H9 (cell line): ENCODE data around the gene C10orf71. TPM values are rescaled to one million over a fixed set of nuclear protein-coding genes. Genes with fewer than 3 reads are reported as not detected.

Source experiments
- DNase-seq: peaks from one replicate; pipeline ENCODE4 v3.0.0-alpha.2; 2017
- H2AFZ ChIP-seq: one replicate; pipeline ENCODE4 v1.6.1; 2013; ENCODE audit warnings: mild to moderate bottlenecking, low read length, control low read depth, moderate library complexity
- H2AK5ac ChIP-seq: 2 replicates; pipeline ENCODE4 v1.6.1; 2013; ENCODE audit warnings: low read length, control low read depth, mixed read lengths; ENCODE audit not compliant: insufficient read length
- H2BK120ac ChIP-seq: one replicate; pipeline ENCODE4 v1.6.1; 2013; ENCODE audit warnings: low read depth, mild to moderate bottlenecking, low read length, control low read depth, inconsistent platforms; ENCODE audit not compliant: poor library complexity, severe bottlenecking
- H2BK12ac ChIP-seq: 2 replicates; pipeline ENCODE4 v1.6.1; 2013; ENCODE audit warnings: low read length, control low read depth, mixed read lengths, low read depth; ENCODE audit not compliant: insufficient read length
- H2BK15ac ChIP-seq: 2 replicates; pipeline ENCODE4 v1.6.1; 2013; ENCODE audit warnings: low read depth, low read length, control low read depth
- H2BK20ac ChIP-seq: one replicate; pipeline ENCODE4 v1.6.1; 2013; ENCODE audit warnings: low read depth, mild to moderate bottlenecking, low read length, control low read depth, inconsistent platforms; ENCODE audit not compliant: poor library complexity, severe bottlenecking
- H2BK5ac ChIP-seq: 2 replicates; pipeline ENCODE4 v1.6.1; 2013; ENCODE audit warnings: low read length, control low read depth, mixed read lengths; ENCODE audit not compliant: insufficient read length
- H3K14ac ChIP-seq: 2 replicates; pipeline ENCODE4 v1.6.1; 2013; ENCODE audit warnings: low read length, control low read depth; ENCODE audit not compliant: insufficient read depth
- H3K18ac ChIP-seq: 2 replicates; pipeline ENCODE4 v1.6.1; 2013; ENCODE audit warnings: low read depth, mild to moderate bottlenecking, mixed read lengths, low read length, control low read depth; ENCODE audit not compliant: insufficient read length
- H3K23ac ChIP-seq: 2 replicates; pipeline ENCODE4 v1.6.1; 2013; ENCODE audit warnings: low read length, control low read depth, mixed read lengths, low read depth; ENCODE audit not compliant: insufficient read length
- H3K23me2 ChIP-seq: 2 replicates; pipeline ENCODE4 v1.6.1; 2013; ENCODE audit warnings: low read depth, mild to moderate bottlenecking, mixed read lengths, low read length, control low read depth; ENCODE audit not compliant: insufficient read length, poor library complexity, severe bottlenecking
- H3K27ac ChIP-seq: 2 replicates; pipeline ENCODE4 v1.5.1; 2013; ENCODE audit warnings: low read length, control low read depth, mixed read lengths, low read depth; ENCODE audit not compliant: insufficient read length
- H3K27me3 ChIP-seq: 2 replicates; pipeline ENCODE4 v1.6.1; 2013; ENCODE audit warnings: low read length, control low read depth, inconsistent platforms; ENCODE audit not compliant: insufficient read depth
- H3K4ac ChIP-seq: 2 replicates; pipeline ENCODE4 v1.6.1; 2013; ENCODE audit warnings: low read depth, mild to moderate bottlenecking, control low read depth, inconsistent platforms, low read length, moderate library complexity
- H3K4me1 ChIP-seq: 2 replicates; pipeline ENCODE4 v1.6.1; 2013; ENCODE audit warnings: low read length, control low read depth, inconsistent platforms; ENCODE audit not compliant: insufficient read depth
- H3K4me2 ChIP-seq: 2 replicates; pipeline ENCODE4 v1.6.1; 2013; ENCODE audit warnings: low read length, control low read depth, mixed read lengths; ENCODE audit not compliant: insufficient read length, insufficient read depth
- H3K56ac ChIP-seq: 2 replicates; pipeline ENCODE4 v1.6.1; 2013; ENCODE audit warnings: low read depth, mild to moderate bottlenecking, mixed read lengths, low read length, control low read depth; ENCODE audit not compliant: insufficient read length
- H3K79me1 ChIP-seq: 2 replicates; pipeline ENCODE4 v1.6.1; 2013; ENCODE audit warnings: low read depth, mild to moderate bottlenecking, moderate library complexity, low read length, control low read depth, inconsistent platforms; ENCODE audit not compliant: insufficient read depth, poor library complexity, severe bottlenecking
- H3K79me2 ChIP-seq: 2 replicates; pipeline ENCODE4 v1.6.1; 2013; ENCODE audit warnings: low read length, control low read depth, inconsistent platforms; ENCODE audit not compliant: insufficient read depth
- H3K9ac ChIP-seq: 2 replicates; pipeline ENCODE4 v1.6.1; 2013; ENCODE audit warnings: low read length, control low read depth, mixed read lengths; ENCODE audit not compliant: insufficient read length; ENCODE audit errors: extremely low read depth
- H3K9me3 ChIP-seq: one replicate; pipeline ENCODE4 v1.6.1; 2013; ENCODE audit warnings: low read depth, low read length, inconsistent platforms; ENCODE audit not compliant: control insufficient read depth
- H3T11ph ChIP-seq: one replicate; pipeline ENCODE4 v1.6.1; 2013; ENCODE audit warnings: mild to moderate bottlenecking, low read length, control low read depth, inconsistent platforms
- H4K20me1 ChIP-seq: one replicate; pipeline ENCODE4 v1.6.1; 2013; ENCODE audit not compliant: control insufficient read depth, insufficient read length, insufficient read depth
- H4K5ac ChIP-seq: 2 replicates; pipeline ENCODE4 v1.6.1; 2013; ENCODE audit warnings: low read depth, mild to moderate bottlenecking, mixed read lengths, low read length, control low read depth; ENCODE audit not compliant: insufficient read length
- H4K8ac ChIP-seq: replicated peaks from 2 replicates; pipeline ENCODE4 v1.6.1; 2013; ENCODE audit warnings: low read length, control low read depth, mixed read lengths, low read depth; ENCODE audit not compliant: insufficient read length
- H4K91ac ChIP-seq: 2 replicates; pipeline ENCODE4 v1.6.1; 2013; ENCODE audit warnings: low read depth, mild to moderate bottlenecking, moderate library complexity, mixed read lengths, low read length, control low read depth; ENCODE audit not compliant: insufficient read length
- H3K27ac Mint-ChIP-seq, 3 experiments: 2 replicates in 2 of 3; 3 replicates in 1 of 3; pipeline ENCODE4 v1.8.0; 2020 to 2021; ENCODE audit warnings: mixed read lengths in 3 of 3, mild to moderate bottlenecking in 1 of 3, moderate library complexity in 1 of 3
- H3K27me3 Mint-ChIP-seq: 2 replicates; pipeline ENCODE4 v1.8.0; 2021; ENCODE audit warnings: low read depth, mild to moderate bottlenecking, moderate library complexity, mixed read lengths
- H3K36me3 Mint-ChIP-seq, 3 experiments: 2 replicates in 2 of 3; 3 replicates in 1 of 3; pipeline ENCODE4 v1.8.0; 2020 to 2021; ENCODE audit warnings: low read depth in 3 of 3, mixed read lengths in 3 of 3; ENCODE audit not compliant: insufficient read depth in 1 of 3
- H3K4me1 Mint-ChIP-seq, 2 experiments: 2 replicates each; pipeline ENCODE4 v1.8.0; 2020; ENCODE audit warnings: mixed read lengths in 2 of 2
- H3K4me3 Mint-ChIP-seq, 2 experiments: 2 replicates in 1 of 2; 3 replicates in 1 of 2; pipeline ENCODE4 v1.8.0; 2020 to 2021; ENCODE audit warnings: mild to moderate bottlenecking in 2 of 2, mixed read lengths in 2 of 2, moderate library complexity in 1 of 2
- H3K9me3 Mint-ChIP-seq, 2 experiments: 2 replicates in 1 of 2; 3 replicates in 1 of 2; pipeline ENCODE4 v1.8.0; 2020; ENCODE audit warnings: mild to moderate bottlenecking in 2 of 2, mixed read lengths in 2 of 2, moderate library complexity in 1 of 2
- WGBS: extraction: QIAGEN DNeasy Blood & Tissue Kit; methylation state at CpG from one replicate; pipeline ENCODE4 v1.1.7; 2013; ENCODE audit warnings: missing lambda C conversion rate, low lambda C conversion rate, mixed read lengths; ENCODE audit not compliant: insufficient read length; ENCODE audit errors: extremely low coverage; 5-methylcytosine and 5-hydroxymethylcytosine counted together
- total RNA-seq: library from RNA; stranded (reverse); gene quantifications from 2 replicates; pipeline ENCODE4 v1.2.1, GENCODE V29; 2021
- TF ChIP-seq, protein P1 (sequence below): fragments of 200-600 bp; sonication (generic); conservative IDR thresholded peaks from 3 replicates; pipeline ENCODE4 v1.8.0; 2021; ENCODE audit warnings: antibody characterized with exemption, mild to moderate bottlenecking

C10orf71 gene
- total RNA-seq, 1 experiment from 2014 or later = not detected

DNA sequence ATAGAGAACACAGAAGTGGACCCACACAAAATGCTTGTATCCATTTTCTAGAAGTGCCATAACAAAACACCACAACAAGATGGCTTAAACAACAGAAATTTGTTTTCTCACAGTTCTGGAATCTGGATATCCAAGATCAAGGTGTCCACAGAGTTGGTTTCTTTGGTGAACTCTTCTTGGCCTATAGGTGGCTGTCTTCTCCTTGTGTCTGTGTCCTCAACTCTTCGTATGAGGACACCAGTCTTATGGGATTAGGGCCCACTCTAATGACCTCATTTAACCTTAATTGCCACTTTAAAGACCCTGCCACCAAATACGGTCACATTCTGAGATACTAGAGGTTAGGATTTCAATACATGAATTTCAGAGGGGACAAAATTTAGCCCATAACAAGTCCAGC, 30.8 kb upstream of the C10orf71 start:
- Histone ChIP-seq H4K20me1 (no peaks in the 10 kb centered on the region), H3K14ac (no peak overlapping the region)
- H3K36me3 Mint-ChIP-seq = peaks cover 2 to 24% (median 15%) of the 10 kb centered on the region in 3 experiments

More for the DNA sequence above, 30.8 kb upstream of the C10orf71 start:
- Histone ChIP-seq H3K27me3 (no peaks in the 10 kb centered on the region), H3K4me2 (no peak overlapping the region), H2BK5ac (no peak overlapping the region), H2BK15ac (no peak overlapping the region), H4K91ac (no peak overlapping the region), H2BK20ac (no peak overlapping the region), H4K8ac (no peak overlapping the region), H2BK12ac (no peak overlapping the region), H3K9ac (no peak overlapping the region), H2AFZ (no peak overlapping the region), H3K23ac (no peak overlapping the region), H3K4me1 (no peaks in the 10 kb centered on the region), H3K4ac (no peak overlapping the region), H3K79me1 (no peaks in the 10 kb centered on the region), H3K56ac (no peak overlapping the region), H3K9me3 (no peaks in the 10 kb centered on the region), H4K5ac (no peak overlapping the region), H3K79me2 (no peaks in the 10 kb centered on the region), H2AK5ac (no peak overlapping the region), H2BK120ac (no peak overlapping the region), H3K18ac (no peak overlapping the region), H3T11ph (no peak overlapping the region), H3K23me2 (no peaks in the 10 kb centered on the region), H3K27ac (no peak overlapping the region)
- H3K9me3 Mint-ChIP-seq = peaks cover 28 to 31% of the 10 kb centered on the region in 2 experiments
- no CpG with 5 or more reads among the region's 2 CpGs for WGBS
- TF ChIP-seq, protein P1, sequence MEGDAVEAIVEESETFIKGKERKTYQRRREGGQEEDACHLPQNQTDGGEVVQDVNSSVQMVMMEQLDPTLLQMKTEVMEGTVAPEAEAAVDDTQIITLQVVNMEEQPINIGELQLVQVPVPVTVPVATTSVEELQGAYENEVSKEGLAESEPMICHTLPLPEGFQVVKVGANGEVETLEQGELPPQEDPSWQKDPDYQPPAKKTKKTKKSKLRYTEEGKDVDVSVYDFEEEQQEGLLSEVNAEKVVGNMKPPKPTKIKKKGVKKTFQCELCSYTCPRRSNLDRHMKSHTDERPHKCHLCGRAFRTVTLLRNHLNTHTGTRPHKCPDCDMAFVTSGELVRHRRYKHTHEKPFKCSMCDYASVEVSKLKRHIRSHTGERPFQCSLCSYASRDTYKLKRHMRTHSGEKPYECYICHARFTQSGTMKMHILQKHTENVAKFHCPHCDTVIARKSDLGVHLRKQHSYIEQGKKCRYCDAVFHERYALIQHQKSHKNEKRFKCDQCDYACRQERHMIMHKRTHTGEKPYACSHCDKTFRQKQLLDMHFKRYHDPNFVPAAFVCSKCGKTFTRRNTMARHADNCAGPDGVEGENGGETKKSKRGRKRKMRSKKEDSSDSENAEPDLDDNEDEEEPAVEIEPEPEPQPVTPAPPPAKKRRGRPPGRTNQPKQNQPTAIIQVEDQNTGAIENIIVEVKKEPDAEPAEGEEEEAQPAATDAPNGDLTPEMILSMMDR = no peak
- H3K4me1 Mint-ChIP-seq = no peaks in the 10 kb centered on the region
- H3K4me3 Mint-ChIP-seq = no peak overlapping the region
- H3K27me3 Mint-ChIP-seq = peaks cover 13% of the 10 kb centered on the region
- no peak overlapping the region for H3K27ac Mint-ChIP-seq
- DNase-seq = no peak
